HepG2 (cell line): ENCODE data around the gene CYB5A. TPM values are rescaled to one million over a fixed set of nuclear protein-coding genes. Genes with fewer than 3 reads are reported as not detected.

Experiments used
- ATM ChIP-seq: fragments of 450-650 bp; IDR thresholded peaks from 2 replicates; pipeline ENCODE4 v1.7.1; 2017; ENCODE audit warnings: mild to moderate bottlenecking, borderline replicate concordance
- EEA1 ChIP-seq: sonication (generic); formaldehyde crosslinking; IDR thresholded peaks from 2 replicates; pipeline ENCODE4 v1.5.1; 2020; ENCODE audit warnings: mild to moderate bottlenecking, missing genetic modification reagents, borderline replicate concordance
- GTF2F1 ChIP-seq: fragments of 150-350 bp; IDR thresholded peaks from 2 replicates; pipeline ENCODE4 v1.6.1; 2014; ENCODE audit warnings: low read length
- HDAC2 ChIP-seq: sonication (generic); formaldehyde crosslinking; IDR thresholded peaks from 2 replicates; pipeline ENCODE4 v1.4.0; 2020; ENCODE audit warnings: missing genetic modification reagents
- KIAA2018 ChIP-seq: sonication (generic); formaldehyde crosslinking; IDR thresholded peaks from 2 replicates; pipeline ENCODE4 v1.5.0; 2020; ENCODE audit warnings: mild to moderate bottlenecking, missing genetic modification reagents, borderline replicate concordance
- PATZ1 ChIP-seq: sonication (generic); formaldehyde crosslinking; IDR thresholded peaks from 2 replicates; pipeline ENCODE4 v1.4.0; 2020; ENCODE audit warnings: missing genetic modification reagents
- POLR2AphosphoS2 ChIP-seq: IDR thresholded peaks from 2 replicates; pipeline ENCODE4 v1.6.1; 2011; ENCODE audit warnings: low read depth, low read length, improper control_type of control experiment
- SMAD9 ChIP-seq: sonication (generic); formaldehyde crosslinking; IDR thresholded peaks from 2 replicates; pipeline ENCODE4 v1.5.1; 2020; ENCODE audit warnings: mild to moderate bottlenecking, missing genetic modification reagents
- TAF1 ChIP-seq: sonication (generic); formaldehyde crosslinking; IDR thresholded peaks from 2 replicates; pipeline ENCODE4 v1.4.0; 2020; ENCODE audit warnings: missing genetic modification reagents
- TGIF2 ChIP-seq: IDR thresholded peaks from 2 replicates; pipeline ENCODE4 v1.6.1; 2016; ENCODE audit warnings: control low read depth, missing compliant biosample characterization
- ZMYM4 ChIP-seq: sonication (generic); formaldehyde crosslinking; IDR thresholded peaks from 2 replicates; pipeline ENCODE4 v1.8.1; 2023; ENCODE audit warnings: mild to moderate bottlenecking, missing genetic modification reagents
- ZNF468 ChIP-seq: sonication (generic); formaldehyde crosslinking; IDR thresholded peaks from 2 replicates; pipeline ENCODE4 v1.8.0; 2022; ENCODE audit warnings: mild to moderate bottlenecking, moderate library complexity, missing genetic modification reagents
- ZNF747 ChIP-seq: sonication (generic); formaldehyde crosslinking; IDR thresholded peaks from 2 replicates; pipeline ENCODE4 v1.8.1; 2023; ENCODE audit warnings: missing genetic modification reagents, mild to moderate bottlenecking, borderline replicate concordance
- ZNF790 ChIP-seq: sonication (generic); formaldehyde crosslinking; IDR thresholded peaks from 2 replicates; pipeline ENCODE4 v1.8.0; 2022; ENCODE audit warnings: missing genetic modification reagents, mild to moderate bottlenecking, borderline replicate concordance
- ZSCAN12 ChIP-seq: sonication (generic); formaldehyde crosslinking; IDR thresholded peaks from 2 replicates; pipeline ENCODE4 v1.9.0; 2021; ENCODE audit warnings: mild to moderate bottlenecking, missing genetic modification reagents
- polyA plus RNA-seq, 8 experiments: library from polyadenylated mRNA; depleted of rRNA in 3 of 8; stranded (reverse) in 7 of 8; unstranded in 1 of 8; fragments of >200 nt; fragmentation: Illumina TruSeq in 4 of 8; extraction: Trizol in 4 of 8; gene quantifications; 2 replicates each; pipeline versions ENCODE4 v1.2.1 to v1.2.3, GENCODE V29; 2011 to 2016; ENCODE audit warnings: low read depth in 4 of 8, missing spikeins in 1 of 8, mixed read lengths in 1 of 8; ENCODE audit not compliant: insufficient read depth in 1 of 8
- total RNA-seq, 5 experiments: library from RNA; depleted of rRNA; stranded (reverse); fragments of >200 nt; fragmentation: Illumina TruSeq; extraction: Trizol; gene quantifications; 2 replicates each; pipeline ENCODE4 v1.2.3, GENCODE V29; 2016; ENCODE audit warnings: low read depth in 1 of 5
- TF ChIP-seq, protein P1 (sequence below): sonication (generic); formaldehyde crosslinking; IDR thresholded peaks from 2 replicates; pipeline ENCODE4 v1.9.0; 2022; ENCODE audit warnings: low read depth, missing genetic modification reagents
- TF ChIP-seq, protein P2 (sequence below): sonication (generic); formaldehyde crosslinking; IDR thresholded peaks from 2 replicates; pipeline ENCODE4 v1.4.0; 2020; ENCODE audit warnings: mild to moderate bottlenecking, missing genetic modification reagents

Gene CYB5A
- total and polyA plus RNA-seq, 2 of the 13 experiments (the other 11 are each of a cell fraction or from before 2014, with no cell fraction given), result 215 to 356 TPM

- TF ChIP-seq KIAA2018 (no peak), TGIF2 (CRISPR knock-in tag) (no peak), POLR2AphosphoS2 (no peak), ZNF747 (no peak), ATM (no peak), ZMYM4 (CRISPR knock-in tag) (peak; percentile 31; the same call in 1 of the 2 replicates), TAF1 (no peak), GTF2F1 (no peak), ZNF468 (CRISPR knock-in tag) (no peak), EEA1 (CRISPR knock-in tag) (no peak), ZNF790 (CRISPR knock-in tag) (no peak), PATZ1 (CRISPR knock-in tag) (peak; percentile 50; the same call in 1 of the 2 replicates), ZSCAN12 (CRISPR knock-in tag) (no peak), HDAC2 (CRISPR knock-in tag) (no peak), SMAD9 (CRISPR knock-in tag) (no peak)
- TF ChIP-seq, protein P1, sequence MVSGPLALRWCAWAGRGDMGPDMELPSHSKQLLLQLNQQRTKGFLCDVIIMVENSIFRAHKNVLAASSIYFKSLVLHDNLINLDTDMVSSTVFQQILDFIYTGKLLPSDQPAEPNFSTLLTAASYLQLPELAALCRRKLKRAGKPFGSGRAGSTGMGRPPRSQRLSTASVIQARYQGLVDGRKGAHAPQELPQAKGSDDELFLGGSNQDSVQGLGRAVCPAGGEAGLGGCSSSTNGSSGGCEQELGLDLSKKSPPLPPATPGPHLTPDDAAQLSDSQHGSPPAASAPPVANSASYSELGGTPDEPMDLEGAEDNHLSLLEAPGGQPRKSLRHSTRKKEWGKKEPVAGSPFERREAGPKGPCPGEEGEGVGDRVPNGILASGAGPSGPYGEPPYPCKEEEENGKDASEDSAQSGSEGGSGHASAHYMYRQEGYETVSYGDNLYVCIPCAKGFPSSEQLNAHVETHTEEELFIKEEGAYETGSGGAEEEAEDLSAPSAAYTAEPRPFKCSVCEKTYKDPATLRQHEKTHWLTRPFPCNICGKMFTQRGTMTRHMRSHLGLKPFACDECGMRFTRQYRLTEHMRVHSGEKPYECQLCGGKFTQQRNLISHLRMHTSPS (CRISPR knock-in tag), result no peak
- TF ChIP-seq, protein P2, sequence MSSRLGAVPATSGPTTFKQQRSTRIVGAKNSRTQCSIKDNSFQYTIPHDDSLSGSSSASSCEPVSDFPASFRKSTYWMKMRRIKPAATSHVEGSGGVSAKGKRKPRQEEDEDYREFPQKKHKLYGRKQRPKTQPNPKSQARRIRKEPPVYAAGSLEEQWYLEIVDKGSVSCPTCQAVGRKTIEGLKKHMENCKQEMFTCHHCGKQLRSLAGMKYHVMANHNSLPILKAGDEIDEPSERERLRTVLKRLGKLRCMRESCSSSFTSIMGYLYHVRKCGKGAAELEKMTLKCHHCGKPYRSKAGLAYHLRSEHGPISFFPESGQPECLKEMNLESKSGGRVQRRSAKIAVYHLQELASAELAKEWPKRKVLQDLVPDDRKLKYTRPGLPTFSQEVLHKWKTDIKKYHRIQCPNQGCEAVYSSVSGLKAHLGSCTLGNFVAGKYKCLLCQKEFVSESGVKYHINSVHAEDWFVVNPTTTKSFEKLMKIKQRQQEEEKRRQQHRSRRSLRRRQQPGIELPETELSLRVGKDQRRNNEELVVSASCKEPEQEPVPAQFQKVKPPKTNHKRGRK (CRISPR knock-in tag), result no peak
Observed at GRCh38 chr18:74242438-74243096, 49.2 kb downstream of the CYB5A start (continued).
